GM12891 (cell line): ENCODE data around the gene CAMKMT.

Experiments used
- DNase-seq: peaks from one replicate; pipeline ENCODE4 v3.0.0; 2011; ENCODE audit warnings: low spot score; ENCODE audit not compliant: insufficient read length
- FAIRE-seq: peaks from 2 replicates; lab custom pipeline; 2011; peaks lifted over from hg19 to GRCh38; lab: Jason Lieb, UNC
- PAX5 ChIP-seq: IDR thresholded peaks from 2 replicates; pipeline ENCODE4 v1.6.1; 2011; ENCODE audit warnings: low read length, moderate library complexity, mild to moderate bottlenecking; ENCODE audit not compliant: insufficient read depth, severe bottlenecking
- POLR2A ChIP-seq: IDR thresholded peaks from 2 replicates; pipeline ENCODE4 v1.6.1; 2011; ENCODE audit warnings: low read depth, low read length, control low read depth
- POLR2AphosphoS5 ChIP-seq: IDR thresholded peaks from 2 replicates; pipeline ENCODE4 v1.6.1; 2011; ENCODE audit warnings: low read depth, low read length, control low read depth
- POU2F2 ChIP-seq: IDR thresholded peaks from 2 replicates; pipeline ENCODE4 v1.6.1; 2011; ENCODE audit warnings: low read depth, mild to moderate bottlenecking, control low read depth, low read length, moderate library complexity
- SPI1 ChIP-seq: IDR thresholded peaks from 2 replicates; pipeline ENCODE4 v1.6.1; 2011; ENCODE audit warnings: low read depth, low read length, control low read depth
- TAF1 ChIP-seq: IDR thresholded peaks from 2 replicates; pipeline ENCODE4 v1.6.1; 2011; ENCODE audit warnings: low read depth, low read length, control low read depth

The CAMKMT gene

DNA sequence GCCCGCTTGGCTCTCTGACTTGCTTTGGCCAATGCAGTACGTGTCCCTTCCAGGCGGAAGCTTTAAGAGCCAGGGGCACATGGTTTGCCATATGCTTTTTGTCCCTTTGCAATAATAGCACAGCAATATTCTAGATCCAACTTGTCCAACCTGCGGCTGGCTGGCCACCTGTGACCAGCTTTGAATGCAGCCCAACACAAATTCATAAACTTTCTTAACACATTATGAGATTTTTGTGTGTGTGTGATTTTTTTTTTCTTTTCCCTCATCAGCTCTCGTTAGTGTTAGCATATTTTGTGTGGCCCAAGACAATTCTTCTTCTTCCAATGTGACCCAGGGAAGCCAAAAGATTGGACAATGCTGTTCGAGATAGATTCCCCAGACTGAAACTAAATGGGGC lies 460.4 kb downstream of the CAMKMT start:
- TF ChIP-seq POLR2A (no peak), POU2F2 (no peak), PAX5 (no peak), POLR2AphosphoS5 (no peak), TAF1 (no peak), SPI1 (no peak)
- FAIRE-seq = no peak
- DNase-seq = no peak
